Renal cortex interstitium (tissue), 11 donors: ENCODE measurements around the gene ARAP2. TPM values are rescaled to one million over a fixed set of nuclear protein-coding genes. Genes with fewer than 3 reads are reported as not detected.
"Not testable (repeated sequence)": the region's sequence is repeated elsewhere in the genome, so short reads cannot be mapped to it uniquely, and the experiment has no call there.

Experiments used
- DNase-seq, 11 donors: peaks; one replicate each; pipeline ENCODE4 v3.0.0-alpha.2; 2013; ENCODE audit warnings: low read depth in 9 of 11, low spot score in 4 of 11; ENCODE audit errors: extremely low read depth in 1 of 11
- polyA plus RNA-seq, 3 donors: library from polyadenylated mRNA; unstranded; fragments of 120-200 nt; gene quantifications; one replicate each; pipeline ENCODE4 v1.2.1, GENCODE V29; 2013; ENCODE audit not compliant: insufficient read length in 3 of 3

The ARAP2 gene
- polyA plus RNA-seq, 3 donors = 4.6 to 8.4 (median 7.2) TPM

DNA sequence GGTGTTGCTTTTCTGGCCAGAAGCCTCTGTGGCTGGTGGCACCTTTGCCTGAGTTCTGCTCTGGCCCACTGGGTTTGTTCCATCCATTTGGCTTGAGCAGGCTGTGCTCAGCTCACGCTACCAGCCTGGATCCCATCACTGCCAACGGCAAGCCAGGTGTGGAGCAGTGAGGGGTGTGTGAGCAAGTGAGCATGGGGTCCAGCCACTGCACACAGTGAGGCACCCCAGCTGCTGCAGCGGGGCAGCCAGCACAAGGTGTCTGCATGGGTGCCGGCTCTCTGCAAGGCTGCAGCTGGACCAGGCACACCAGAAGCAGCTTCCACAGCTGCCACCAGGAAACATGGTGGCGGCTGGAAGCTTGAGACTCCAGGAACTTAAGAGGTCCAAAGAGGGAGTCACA is 46.8 kb downstream of the ARAP2 start:
- DNase-seq = no peak

DNA sequence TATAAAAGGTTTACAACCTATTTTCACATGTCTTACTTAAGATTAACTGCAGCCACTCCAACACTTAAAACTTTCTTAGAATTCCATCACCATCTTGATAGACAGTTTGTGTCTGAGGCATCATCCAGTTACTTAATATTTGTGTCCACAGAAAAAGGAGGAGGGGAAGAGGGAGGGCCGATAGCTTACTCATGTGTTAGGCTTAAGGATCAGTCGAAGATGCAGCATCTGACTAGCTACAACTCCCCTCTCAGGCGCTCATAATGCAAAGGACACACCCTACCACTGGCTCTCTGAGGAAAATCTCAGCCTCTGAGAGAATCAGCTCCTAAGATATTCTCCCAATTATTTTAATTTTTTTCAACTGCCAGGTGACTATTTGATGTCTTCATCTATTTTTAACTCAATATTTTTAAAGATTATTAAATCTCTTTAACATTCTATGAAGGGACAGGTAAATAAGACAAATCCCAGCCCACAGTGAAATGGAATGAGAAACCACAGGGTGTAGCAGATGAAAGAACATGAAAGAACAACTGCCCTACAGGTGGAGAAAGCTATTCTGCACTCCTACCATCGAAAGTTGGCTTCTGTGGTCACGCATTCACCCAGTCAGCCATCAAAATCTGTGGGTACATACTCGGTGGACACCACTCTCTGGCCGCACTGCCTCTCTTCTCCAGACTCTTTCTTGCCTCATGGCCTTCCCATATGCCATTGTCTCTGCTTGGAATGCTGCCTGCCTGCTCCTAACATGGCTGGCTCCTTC is 48.0 kb downstream of the ARAP2 start:
- no peak for DNase-seq

GRCh38 chr4:36192922-36193321 is 51.4 kb downstream of the ARAP2 start:
- DNase-seq = no peak

DNA sequence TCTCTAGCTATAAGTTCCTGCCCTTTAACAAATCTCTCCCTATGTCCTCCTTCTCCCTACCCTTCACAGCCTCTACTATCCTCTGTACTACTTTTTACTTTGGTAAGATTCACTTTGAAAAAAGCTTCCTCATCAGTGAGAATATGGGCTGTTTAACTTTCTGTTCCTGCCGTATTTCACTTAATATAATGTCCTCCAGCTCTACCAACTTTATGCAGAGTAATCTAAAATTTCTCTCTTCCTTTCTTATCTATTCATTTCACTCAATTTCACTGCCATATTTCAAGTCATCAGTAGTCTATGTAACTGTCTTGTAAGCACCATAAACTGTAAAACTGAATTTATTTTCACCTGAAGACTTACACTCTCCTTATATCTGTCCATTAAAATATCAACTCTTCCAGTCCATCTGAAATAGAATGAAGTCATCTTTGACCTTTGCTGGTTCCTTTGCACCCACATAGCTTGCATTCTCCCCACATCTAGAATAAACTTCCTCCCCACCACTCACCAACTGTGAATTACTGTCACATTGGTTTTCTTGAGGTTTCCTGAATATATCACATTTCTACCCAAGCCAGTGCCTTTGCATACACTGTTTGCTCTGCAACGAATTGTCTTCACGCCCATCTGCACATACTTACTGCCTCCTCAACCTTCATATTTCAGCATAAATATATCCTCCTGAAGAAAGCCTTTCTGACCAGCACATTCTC is 54.6 kb downstream of the ARAP2 start:
- no peak for DNase-seq

DNA sequence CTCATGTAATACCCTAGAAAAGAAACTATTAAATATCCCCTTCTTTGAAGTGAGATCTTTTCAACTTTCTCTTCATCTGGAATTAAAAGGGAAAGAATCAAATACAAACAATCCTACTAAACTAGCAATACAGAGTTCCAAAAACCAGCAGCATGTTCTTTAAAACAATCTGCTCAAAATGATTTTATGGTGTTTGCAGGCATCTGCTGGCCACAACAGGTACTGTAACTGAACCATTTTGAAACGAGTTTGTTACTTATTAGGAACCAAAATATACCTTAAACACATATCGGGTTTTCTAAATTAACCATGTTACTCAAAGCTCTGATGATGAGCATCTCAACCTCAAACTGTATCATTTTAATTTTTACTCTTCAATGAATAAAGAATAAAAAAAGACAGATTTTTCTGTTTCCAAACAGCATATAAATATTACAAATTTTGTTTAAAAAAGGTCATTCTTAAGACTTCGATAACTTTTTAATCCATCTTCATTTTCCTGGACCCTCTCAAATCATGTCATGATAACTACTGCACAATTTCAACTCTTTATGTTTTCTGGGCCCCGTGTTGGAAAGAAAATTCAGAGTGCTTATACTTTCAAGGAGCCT is 56.5 kb downstream of the ARAP2 start:
- peak in 9 of 11 donors; percentile 3 to 24 (median 10) for DNase-seq

- DNase-seq = no peak
Observed at GRCh38 chr4:36183665-36184393, 60.5 kb downstream of the ARAP2 start.

DNA sequence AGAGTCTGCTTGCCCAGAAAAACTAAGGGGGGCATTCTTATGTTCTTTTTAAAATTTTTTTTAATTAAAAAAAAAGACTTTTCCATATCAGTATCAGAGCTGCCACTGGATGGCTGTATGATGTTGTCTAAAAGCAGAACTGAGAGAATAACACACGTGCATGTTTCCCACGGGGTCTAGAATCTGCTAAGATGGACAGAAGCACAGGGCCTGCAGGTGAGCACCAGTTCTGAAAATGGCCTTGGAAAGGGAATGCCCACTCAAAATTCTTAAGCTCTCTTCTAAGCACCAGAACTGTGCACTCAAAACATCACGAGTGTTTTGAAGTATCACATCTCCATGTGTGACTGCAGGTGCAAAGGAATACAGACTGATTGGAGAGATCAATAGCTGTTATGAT is 61.1 kb downstream of the ARAP2 start:
- DNase-seq = no peak

- DNase-seq = not testable (repeated sequence)
Observed at GRCh38 chr4:36182315-36182714, 62.0 kb downstream of the ARAP2 start.

- DNase-seq = no peak
Observed at GRCh38 chr4:36180206-36180605, 64.1 kb downstream of the ARAP2 start.

DNA sequence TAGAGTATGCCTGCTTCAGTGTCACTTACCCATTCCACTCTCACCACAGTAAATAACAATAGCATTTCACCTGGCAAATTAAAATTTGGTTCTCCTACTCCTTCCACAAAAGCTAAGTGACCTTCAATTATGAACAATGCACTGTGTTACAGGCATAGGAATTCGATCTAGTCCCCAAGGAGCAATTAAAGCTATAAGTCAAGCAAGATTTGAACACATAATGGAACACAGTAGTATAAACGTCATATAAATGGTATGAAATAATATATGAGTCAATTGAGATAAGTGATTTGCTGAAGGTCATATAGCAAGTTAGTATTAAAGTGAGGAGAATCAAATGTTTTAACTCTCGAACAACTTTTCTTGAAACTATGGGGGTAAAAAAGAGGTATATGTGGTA is 65.8 kb downstream of the ARAP2 start:
- no peak for DNase-seq

GRCh38 chr4:36177946-36178345 is 66.4 kb downstream of the ARAP2 start:
- DNase-seq = no peak

DNA sequence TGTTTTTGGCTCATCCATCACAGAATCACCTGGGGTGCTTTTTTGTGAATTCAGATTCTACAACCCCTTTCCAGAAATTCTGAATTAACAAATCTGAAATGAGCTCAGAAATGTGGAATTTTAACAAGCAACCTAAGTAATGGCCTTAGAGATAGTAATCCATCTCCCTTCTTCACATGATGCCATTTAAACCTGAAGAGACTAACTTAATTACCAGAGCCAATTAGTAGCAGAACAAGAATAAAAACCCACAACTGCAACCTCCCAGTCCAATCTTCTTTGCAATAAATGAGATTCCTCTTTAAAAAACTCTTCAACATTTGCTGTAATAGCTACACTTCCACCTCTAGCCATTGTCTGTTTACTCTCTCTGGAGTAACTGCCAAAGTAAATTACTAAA is 69.7 kb downstream of the ARAP2 start:
- no peak for DNase-seq

DNA sequence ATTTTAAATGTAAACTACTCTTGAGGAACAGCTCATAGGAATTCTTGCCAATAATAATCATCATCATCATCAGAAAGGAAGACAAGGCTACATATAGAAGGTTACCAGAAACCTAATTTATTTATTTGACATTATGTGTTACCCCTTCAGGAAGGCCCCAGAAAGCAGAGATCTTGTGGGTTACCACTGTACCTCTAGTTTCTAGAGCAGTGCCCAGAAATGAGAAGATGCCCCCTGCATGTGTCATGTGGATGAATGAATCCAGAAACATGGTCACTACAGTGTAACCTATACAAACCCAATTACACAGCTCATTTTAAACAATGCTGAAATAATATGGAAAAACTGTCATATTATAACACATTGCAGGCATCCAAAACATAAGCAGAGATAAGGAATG is 70.4 kb downstream of the ARAP2 start:
- no peak for DNase-seq

GRCh38 chr4:36172656-36173055 is 71.7 kb downstream of the ARAP2 start:
- no peak for DNase-seq

DNA sequence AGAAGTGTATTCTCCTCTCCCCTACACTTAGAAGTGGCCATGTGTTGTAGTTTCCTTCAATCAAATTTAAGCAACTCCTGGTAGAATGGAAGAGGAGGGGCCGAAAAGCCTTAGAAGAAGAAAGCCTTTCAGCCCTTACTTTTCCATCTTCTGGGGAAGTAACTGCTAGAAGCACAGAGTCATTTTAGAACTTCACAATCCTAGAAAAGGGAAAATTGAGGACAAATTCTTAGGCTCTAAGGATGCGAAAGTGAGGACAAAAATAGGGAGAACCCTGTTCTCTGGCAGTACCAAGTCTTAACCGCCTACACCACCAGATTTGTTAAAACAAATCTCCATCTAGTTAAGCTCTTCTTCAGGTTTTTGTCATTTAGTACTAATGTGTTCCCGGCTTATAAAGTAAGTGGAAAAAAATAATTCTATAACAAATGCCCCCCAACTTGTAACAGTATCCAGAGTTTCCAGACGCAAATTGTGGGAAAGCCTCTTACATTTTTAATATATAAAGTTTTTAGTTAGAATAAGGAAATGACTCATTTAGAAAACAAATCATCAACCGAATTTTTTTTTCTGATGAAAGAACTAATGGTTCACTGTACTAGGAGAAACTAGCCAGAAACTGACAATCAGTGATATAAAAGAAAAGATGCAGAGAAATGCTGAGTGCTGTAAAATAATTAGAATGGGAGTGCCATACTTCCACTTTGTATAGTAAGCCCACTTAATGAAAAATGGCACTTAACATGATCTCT is 76.0 kb downstream of the ARAP2 start:
- DNase-seq = no peak

DNA sequence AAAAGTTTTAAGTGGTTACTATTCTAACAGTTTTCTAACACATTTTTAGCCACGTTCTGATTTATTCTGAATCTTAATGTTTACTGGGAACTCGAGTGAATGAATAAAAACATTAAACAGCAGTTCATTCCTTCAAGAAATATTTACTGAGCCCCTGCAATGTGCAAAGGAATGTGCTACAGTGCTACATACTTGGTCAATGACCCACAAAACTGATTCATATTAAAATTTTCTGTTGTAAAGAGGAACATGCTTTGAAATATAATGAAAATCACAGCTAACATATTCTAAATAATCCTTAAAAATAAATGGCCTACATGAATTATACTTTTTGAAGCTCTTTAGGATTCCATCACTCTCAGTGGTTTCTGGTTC is 78.7 kb downstream of the ARAP2 start:
- no peak for DNase-seq

GRCh38 chr4:36164900-36165630 is 79.2 kb downstream of the ARAP2 start:
- DNase-seq = no peak

GRCh38 chr4:36163198-36163597 is 81.1 kb downstream of the ARAP2 start:
- DNase-seq = no peak
